ENCODE results near the gene SPAG16.

SPAG16 gene

DNA sequence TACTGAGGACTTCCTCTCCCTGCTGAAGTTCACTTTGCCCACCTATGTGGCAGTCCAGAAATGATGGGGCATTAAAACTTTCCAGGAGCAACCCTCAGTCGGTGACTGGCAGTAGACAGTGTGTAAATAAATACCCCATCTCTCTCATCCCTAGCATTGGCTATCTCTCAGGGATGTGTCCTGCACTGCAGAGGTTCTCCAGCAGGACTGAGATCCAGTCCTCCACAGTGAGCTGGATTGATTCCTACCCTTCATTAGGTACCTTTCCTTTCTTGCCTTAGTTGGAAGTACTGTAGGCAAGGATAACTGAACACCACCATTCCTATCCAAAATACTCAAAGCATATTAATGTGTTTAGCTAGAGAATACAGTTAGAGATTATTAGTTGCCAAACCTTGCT, 441.8 kb downstream of the SPAG16 start:
- in situ Hi-C loops (cut with HindIII; ENCODE audit: low pct_ligation_motif_present, low pct_unique_long_range_greater_than_20kb, low sequenced_read_pairs), result no loop called here
- no peak for DNase-seq

DNA sequence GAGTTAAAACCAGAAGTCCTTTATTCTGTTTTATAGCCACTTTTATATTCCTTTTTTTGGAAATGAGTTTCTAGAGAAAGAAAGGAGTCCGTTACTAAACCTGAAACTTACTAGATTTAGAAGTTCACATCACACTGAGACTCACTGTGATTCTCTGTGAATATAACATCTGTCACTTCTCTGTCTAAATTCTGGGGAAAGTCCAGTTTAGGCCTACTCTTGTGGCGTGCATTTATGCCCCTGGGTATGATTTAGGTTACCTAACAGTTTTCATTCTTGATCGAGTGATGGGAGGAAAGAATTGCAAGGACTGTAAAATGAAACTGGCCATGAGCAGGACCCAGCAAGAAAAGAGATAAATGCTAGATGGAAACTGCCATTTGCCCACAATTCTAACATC, 449.6 kb downstream of the SPAG16 start:
- no peak for DNase-seq
- in situ Hi-C loops (cut with HindIII; ENCODE audit: low pct_ligation_motif_present, low pct_unique_long_range_greater_than_20kb, low sequenced_read_pairs), result no loop called here

DNA sequence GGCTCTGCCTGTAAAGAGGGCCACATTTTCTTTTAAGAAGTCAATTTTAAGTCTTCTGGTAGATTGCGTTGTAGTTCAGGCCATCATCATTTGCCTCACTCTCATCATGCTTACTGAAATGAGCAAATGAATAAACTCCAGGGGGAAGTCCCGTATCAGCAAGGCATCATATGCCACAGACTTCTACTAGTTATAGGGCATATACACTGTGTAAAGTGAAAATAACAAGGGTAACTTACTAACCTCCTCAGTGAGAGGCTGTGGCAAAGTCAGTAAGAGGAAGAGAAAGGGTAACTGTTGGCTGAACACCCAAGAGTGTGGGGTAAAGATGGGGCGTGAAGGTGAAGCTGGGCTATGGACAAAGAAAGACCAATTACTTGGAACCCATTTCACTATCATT, 456.2 kb downstream of the SPAG16 start:
- in situ Hi-C loops (cut with HindIII; ENCODE audit: low pct_ligation_motif_present, low pct_unique_long_range_greater_than_20kb, low sequenced_read_pairs), result no loop called here

DNA sequence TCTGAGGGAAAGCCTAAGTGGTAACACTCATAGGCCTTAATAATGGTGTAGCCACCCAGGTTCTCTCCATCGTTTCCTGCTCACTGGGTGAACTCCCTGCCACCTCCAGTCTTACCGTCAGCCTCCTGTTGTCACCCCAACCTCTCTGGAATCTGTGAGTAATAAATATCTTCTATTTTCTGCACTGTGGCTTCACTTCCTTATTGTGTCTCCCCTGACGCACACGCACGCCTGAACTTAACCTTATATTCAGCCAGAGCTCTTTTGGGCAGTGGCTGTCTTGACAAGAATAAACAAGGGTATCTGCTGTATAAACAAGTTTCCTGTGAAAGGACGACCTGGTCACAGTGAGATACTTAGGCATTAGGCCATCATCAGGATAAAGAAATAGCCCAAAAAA, 467.2 kb downstream of the SPAG16 start:
- DNase-seq, result no peak
- in situ Hi-C loops (cut with HindIII; ENCODE audit: low pct_ligation_motif_present, low pct_unique_long_range_greater_than_20kb, low sequenced_read_pairs), result no loop called here

More for the DNA sequence above, 456.2 kb downstream of the SPAG16 start:
- DNase-seq, result no peak

DNA sequence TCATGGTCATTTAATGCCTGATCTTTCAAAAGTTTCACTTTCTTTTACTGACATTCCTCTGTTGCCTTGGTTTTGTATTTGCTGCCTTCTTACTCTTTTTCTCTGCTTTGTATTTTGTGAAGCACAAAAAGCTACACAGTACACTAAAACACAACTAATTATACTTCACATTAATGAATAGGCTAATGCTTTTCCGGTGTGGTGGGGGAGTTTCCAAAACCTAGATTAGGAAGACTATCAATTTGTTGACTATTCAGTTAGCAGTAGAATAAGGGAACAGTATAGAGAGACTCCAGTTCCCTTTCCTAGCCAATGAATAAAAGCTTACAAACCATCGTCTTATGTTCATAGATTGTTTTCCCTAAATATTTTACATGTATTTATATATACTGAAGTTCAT, 468.3 kb downstream of the SPAG16 start:
- no peak for DNase-seq
- in situ Hi-C loops (cut with HindIII; ENCODE audit: low pct_ligation_motif_present, low pct_unique_long_range_greater_than_20kb, low sequenced_read_pairs), result no loop called here

DNA sequence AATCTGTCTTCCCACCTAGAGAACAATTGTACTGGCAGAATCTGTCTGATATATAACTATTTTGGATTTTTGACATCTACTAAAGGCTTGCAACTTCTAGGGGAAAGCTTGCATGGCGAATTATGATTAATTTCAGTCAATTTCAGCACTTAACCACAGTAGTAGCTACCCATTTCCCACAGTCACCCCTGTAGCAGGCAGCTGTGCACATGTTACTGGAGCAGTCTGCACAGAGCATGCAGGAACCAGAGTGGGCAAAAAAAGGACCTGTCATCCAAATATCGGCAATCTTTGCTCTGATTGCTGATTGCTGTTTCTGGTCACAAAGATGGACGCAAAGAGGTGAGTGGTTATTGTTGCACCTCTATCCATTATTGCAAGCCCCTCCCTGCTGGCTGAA, 473.3 kb downstream of the SPAG16 start:
- in situ Hi-C loops (cut with HindIII; ENCODE audit: low pct_ligation_motif_present, low pct_unique_long_range_greater_than_20kb, low sequenced_read_pairs), result no loop called here
- no peak for DNase-seq

DNA sequence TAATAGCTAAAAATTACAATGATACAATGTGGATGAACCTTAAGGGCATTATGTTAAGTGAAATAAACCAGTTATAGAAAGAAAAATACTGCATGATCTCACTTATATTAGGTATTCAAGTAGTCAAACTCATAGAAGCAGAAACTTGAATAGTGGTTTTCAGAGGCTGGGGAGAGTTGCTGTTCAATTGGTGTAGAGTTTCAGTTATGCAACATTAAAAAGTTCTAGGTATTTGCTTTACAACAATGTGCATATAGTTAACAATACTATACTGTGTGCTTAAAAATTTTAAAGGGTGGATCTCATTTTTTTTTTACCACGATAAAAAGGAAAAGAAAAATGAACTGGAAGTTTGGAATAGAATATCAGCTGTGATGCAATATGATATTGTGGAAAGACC, 479.1 kb downstream of the SPAG16 start:
- in situ Hi-C loops (cut with HindIII; ENCODE audit: low pct_ligation_motif_present, low pct_unique_long_range_greater_than_20kb, low sequenced_read_pairs), result no loop called here
- DNase-seq, result no peak

DNA sequence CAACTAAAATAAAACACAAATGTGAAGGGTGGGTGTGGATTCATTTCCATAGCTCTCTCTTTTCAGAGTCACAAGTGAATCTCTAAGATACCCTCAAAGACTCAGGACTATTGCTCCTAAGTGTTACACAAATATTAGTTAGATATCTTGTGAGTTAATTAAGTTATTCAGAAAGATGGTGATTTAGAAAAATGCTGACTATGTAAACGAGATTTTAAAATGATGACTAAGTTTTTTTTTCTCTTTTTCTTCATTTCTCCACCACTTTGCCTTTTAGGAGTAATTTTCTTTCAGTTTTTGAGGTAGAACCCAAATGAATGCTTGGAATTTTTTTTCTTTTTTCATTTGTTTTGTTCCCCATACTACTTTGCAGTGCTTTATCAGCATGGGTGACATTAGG, 479.7 kb downstream of the SPAG16 start:
- in situ Hi-C loops (cut with HindIII; ENCODE audit: low pct_ligation_motif_present, low pct_unique_long_range_greater_than_20kb, low sequenced_read_pairs), result no loop called here
- no peak for DNase-seq

DNA sequence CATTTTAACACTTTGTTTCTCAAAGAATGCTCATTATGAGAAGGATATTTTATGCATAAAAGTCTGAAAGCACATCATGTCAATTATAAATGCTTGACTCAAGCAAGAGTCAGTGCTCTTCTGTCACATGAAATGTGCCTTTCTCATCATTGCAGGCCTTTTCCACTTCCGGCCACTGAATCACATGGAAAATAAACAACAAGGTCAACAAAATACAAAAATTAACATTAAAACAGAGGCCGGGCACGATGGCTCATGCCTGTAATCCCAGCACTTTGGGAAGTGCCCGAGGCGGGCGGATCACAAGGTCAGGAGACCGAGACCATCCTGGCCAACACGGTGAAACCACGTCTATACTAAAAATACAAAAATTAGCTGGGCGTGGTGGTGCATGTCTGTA, 480.6 kb downstream of the SPAG16 start:
- in situ Hi-C loops (cut with HindIII; ENCODE audit: low pct_ligation_motif_present, low pct_unique_long_range_greater_than_20kb, low sequenced_read_pairs), result no loop called here
- no peak for DNase-seq

DNA sequence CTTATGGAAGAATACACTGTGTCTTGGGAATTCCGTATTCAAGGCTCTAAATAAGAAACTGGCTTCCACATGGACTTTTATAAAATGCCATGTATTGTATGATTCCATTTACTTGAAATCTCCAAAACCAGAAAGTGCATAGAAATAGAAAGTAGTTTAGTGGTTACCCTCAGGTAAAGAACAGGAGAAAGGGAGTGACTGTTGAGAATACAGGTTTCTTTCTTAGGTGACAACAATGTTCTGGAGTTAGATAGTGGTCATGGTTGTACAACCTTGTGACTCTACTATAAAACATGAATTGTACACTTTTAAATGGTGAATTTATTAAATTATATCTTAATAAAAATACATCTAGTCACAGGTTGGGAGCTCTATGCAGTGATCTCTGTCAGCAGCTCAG, 481.8 kb downstream of the SPAG16 start:
- in situ Hi-C loops (cut with HindIII; ENCODE audit: low pct_ligation_motif_present, low pct_unique_long_range_greater_than_20kb, low sequenced_read_pairs), result no loop called here
- no peak for DNase-seq

DNA sequence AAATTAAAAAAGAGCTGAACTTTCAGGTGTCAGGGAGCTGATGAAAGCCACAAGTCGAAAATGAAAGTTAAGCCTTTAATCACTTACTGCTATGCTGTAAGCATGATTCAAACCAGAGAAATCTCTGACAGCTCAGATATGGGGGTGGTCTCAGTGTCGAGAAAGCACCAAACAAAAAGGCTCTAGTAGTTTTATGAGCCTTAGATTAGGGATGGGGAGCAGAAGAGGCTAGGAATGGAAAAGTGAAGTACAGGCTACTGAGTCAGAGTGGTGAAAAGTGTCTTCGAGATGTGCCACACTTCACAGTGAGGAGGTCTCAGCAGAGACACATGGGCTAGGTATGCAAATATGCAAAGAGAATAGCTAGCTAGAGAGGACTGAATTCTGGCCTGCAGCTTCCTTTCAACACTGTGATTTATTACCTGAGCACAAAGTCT, 482.2 kb downstream of the SPAG16 start:
- in situ Hi-C loops (cut with HindIII; ENCODE audit: low pct_ligation_motif_present, low pct_unique_long_range_greater_than_20kb, low sequenced_read_pairs), result no loop called here

DNA sequence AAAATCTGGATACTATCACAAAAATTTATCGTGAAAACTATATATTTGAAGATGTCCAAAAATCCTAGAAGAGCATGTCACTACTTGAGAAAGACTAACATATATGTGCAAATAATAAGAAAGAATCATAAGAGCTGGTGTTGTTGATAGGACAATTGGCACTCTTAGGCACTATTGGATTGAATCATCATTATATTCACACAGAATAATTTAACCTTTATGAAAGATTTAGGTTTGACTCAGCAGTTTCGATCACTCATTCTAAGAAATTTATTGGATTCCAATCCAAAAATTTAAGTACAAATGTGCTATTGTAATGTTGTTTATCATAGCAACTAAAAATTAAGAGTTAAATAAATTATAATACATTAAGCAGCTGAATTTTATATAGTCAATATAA, 503.6 kb downstream of the SPAG16 start:
- in situ Hi-C loops (cut with HindIII; ENCODE audit: low pct_ligation_motif_present, low pct_unique_long_range_greater_than_20kb, low sequenced_read_pairs), result no loop called here
- DNase-seq, result no peak

More for the DNA sequence above, 482.2 kb downstream of the SPAG16 start:
- DNase-seq, result peak; percentile 37

DNA sequence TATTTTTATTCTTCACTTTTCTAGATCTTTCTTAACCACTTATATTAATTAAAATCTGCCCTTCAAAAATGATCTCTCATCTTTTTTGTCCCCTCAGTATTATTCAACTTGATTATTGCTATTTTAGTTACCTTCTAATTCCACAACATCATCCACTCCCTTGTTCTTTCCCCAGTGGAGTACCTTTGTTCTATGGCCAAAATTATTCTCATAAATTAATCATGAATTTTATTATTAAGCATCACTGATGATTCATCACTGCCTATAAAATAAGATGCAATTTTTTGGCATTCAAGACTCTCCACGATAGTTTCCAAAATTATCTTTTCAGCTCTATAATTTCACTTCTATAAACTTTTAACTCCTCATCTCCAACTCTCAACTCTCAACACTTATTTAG, 505.7 kb downstream of the SPAG16 start:
- DNase-seq, result no peak
- in situ Hi-C loops (cut with HindIII; ENCODE audit: low pct_ligation_motif_present, low pct_unique_long_range_greater_than_20kb, low sequenced_read_pairs), result no loop called here

DNA sequence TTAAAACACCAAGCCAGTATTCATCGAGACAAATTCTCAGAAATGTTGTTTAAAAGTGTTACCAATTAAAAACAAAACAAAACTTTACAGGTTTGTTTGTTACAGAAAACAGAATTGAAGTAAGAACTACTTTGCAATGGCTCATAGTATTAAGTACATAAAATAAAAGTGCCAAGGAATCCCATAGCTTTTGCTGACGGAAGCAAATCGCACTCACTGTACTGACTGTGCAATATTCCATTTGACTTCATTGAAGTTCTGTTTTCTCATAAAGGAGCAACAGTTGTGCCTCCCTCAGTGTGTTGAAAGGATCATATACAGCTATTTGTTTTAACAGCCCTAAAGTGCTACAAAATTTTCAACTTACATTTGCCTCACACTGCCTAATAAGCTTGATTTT, 507.8 kb downstream of the SPAG16 start:
- in situ Hi-C loops (cut with HindIII; ENCODE audit: low pct_ligation_motif_present, low pct_unique_long_range_greater_than_20kb, low sequenced_read_pairs), result no loop called here
- no peak for DNase-seq

DNA sequence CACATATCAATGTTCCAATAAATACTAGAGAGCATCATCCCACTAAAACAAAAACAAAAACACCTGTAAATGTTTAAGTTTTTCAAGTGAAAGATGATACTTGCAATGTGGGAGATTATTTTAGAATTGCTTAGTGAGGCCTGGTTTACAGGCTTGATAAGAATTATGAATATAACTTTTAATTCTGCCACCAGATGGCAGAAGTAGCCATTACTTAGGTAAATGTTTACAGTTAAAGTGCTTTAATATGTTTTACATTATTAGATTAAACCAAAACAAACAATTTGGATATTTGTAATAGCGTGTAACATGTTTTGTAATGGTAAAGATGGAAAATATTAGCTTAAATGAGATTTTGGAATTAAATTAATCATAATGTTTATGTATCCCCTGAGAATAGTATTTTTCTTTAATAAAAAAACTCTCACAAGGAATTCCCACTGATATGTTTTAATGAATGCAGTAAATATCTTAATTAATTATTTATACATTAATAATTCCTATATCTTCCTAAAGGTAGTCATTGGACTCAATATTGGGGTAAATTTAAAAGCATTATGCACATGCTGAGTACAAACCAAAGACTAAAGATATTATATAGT, 522.0 kb downstream of the SPAG16 start:
- in situ Hi-C loops (cut with HindIII; ENCODE audit: low pct_ligation_motif_present, low pct_unique_long_range_greater_than_20kb, low sequenced_read_pairs), result no loop called here
- peak; percentile 54 for DNase-seq

DNA sequence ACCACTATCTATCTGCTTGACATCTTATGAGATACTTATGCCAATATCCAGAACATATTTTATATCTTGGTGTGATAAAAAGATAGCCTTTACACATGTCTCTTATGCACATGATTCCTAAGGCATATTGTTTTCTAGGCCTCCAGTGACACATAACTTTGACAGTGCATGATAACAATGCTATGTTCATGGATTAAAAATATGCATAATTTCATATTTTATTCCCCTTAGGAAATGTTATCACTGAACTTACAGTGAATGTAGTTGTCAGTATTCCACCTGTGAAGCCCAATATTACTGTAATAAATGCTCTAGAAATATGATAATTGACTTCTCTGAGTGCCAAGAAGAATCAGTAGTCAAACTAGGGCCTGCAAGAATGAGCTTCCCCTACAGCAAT, 532.3 kb downstream of the SPAG16 start:
- in situ Hi-C loops (cut with HindIII; ENCODE audit: low pct_ligation_motif_present, low pct_unique_long_range_greater_than_20kb, low sequenced_read_pairs), result no loop called here
- no peak for DNase-seq

DNA sequence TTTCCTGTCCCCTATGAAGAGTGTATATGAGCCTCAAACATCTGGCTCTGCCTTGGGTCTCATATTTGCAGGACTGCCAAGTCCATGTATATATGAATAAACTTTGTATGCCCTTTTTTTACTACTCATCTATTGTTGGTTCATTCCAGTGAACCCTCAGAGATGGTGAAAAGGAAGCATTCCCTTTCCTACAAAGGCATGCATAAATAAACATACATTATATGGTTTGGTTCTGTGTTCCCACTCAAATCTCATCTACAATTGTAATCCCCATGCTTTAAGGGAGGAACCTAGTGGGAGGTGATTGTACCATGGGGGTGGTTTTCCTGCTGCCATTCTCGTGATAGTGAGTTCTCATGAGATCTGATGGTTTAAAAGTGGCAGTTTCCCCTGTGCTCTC, 534.2 kb downstream of the SPAG16 start:
- no peak for DNase-seq
- in situ Hi-C loops (cut with HindIII; ENCODE audit: low pct_ligation_motif_present, low pct_unique_long_range_greater_than_20kb, low sequenced_read_pairs), result no loop called here

DNA sequence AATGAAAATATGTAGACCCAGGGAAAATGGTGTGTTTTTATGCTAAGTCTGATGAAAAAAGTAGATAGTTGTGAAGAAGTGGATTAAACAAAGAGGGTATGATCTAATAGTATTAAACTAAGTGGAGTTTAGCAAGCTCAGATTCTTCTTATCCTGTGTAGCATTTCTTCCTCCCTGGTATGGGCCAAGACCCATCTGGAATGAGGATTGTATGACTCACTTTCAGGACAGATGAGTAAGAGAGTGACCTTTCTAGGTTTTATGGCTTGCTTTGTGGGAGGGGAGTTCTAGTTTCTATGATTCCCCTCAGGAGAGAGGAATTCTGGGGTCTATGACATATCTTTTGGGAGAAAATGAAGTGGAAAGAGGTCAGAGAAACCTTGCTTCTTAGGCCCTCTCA, 550.1 kb downstream of the SPAG16 start:
- peak; percentile 23 for DNase-seq
- in situ Hi-C loops (cut with HindIII; ENCODE audit: low pct_ligation_motif_present, low pct_unique_long_range_greater_than_20kb, low sequenced_read_pairs), result no loop called here

DNA sequence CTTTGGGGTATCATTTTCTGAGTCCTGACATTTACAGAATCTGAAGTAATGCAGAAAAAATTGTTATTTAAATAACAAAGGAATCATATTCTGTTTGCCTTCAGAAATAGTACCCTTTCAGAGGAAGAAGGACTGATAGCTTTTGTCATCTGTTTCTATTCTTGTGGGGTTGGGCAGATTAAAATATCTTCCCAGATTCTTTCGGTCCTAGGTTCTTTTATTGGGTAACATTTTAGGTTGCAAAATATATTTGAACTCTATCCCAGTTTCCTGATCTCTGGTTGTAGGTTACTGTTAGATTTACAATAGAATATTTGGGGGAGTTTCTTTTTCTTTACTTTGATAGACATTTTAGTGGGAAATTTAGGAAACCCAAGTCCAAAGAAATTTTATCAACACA, 550.5 kb downstream of the SPAG16 start:
- no peak for DNase-seq
- in situ Hi-C loops (cut with HindIII; ENCODE audit: low pct_ligation_motif_present, low pct_unique_long_range_greater_than_20kb, low sequenced_read_pairs), result no loop called here

DNA sequence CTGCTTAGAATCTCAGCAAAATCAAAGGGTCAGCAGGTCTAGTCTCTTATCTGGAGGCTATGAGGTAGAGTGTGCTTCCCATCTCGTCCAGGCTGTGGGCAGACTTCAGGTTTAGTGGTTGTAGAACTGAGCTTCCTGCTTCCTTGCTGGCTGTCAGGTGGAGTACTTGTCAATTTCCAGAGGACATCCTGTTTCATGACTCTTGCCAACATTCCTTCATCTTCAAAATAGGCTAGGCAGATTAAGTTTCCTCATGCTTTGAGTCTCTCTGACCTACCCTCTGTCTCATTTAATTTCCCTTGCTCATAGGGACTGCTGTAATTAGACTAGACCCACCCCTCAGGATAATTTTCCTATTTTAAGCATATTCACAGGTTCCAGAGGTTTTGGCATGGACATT, 562.6 kb downstream of the SPAG16 start:
- no peak for DNase-seq
- in situ Hi-C loops (cut with HindIII; ENCODE audit: low pct_ligation_motif_present, low pct_unique_long_range_greater_than_20kb, low sequenced_read_pairs), result no loop called here

DNA sequence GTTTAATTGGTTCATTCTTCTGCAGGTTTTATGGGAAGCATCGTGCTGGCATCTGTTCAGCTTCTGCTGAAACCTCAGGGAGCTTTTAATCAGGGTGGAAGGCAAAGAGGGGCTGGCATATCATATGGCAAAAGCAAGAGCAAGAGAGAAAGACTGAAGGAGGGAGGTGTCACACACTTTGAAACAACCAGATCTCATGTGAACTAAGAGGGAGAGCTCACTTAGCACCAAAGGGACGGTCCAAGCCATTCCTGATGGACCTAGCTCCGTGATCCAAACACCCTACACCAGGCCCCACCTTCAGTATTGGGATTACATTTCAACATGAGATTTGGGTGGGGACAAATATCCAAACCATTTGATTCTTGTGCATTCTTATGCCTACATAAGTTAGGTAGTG, 563.1 kb downstream of the SPAG16 start:
- DNase-seq, result no peak
- in situ Hi-C loops (cut with HindIII; ENCODE audit: low pct_ligation_motif_present, low pct_unique_long_range_greater_than_20kb, low sequenced_read_pairs), result no loop called here

All from ACHN (cell line).